Stimulated activated CD4-positive, alpha-beta T cell treated with anti-CD3 and anti-CD28 coated beads, Interleukin-1b, Interleukin-23, amount 100 ng/mL, for 1 hour (primary cell): ENCODE results near the gene TNNI2.

Experiments
- DNase-seq, 2 donors: peaks; one replicate each; pipeline ENCODE4 v3.0.0-alpha.2; 2020; ENCODE audit warnings: low read depth in 2 of 2

The TNNI2 gene

DNA sequence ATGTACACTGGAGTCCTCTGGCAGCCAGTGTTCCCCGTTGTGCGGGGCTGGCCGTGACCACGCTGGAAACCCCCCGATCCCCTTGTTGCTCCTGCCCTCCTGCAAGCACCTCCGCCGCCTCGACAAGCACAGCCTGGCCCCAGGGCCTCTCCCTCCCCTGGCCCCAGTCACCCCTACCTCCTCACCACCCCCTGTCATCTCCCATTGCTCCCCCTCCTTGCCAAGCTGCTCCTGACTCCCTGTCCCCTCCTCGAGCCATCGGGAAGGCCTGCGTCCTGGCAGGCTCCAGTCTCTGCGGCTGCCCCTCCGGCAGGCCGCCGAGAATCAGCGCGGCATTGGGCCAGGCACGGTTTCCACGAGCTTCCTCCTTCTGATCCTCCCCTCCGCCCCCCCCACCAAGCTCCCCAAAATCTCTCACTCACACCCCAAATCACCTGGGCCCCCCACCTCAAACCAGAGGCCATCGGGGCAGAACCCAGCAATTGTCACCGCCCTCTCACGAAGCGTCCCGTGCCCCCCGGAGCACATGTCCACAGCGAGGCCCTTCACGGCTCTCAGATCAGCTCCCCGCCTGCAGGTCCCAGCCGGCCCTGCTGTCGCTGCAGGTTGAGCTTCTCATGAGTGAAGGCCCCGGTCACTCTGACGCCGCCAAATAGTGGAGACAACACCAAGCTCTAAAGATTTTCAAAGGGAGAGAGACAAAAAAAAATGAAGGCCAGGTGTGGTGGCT is 8.4 kb downstream of the TNNI2 start:
- no peak for DNase-seq

DNA sequence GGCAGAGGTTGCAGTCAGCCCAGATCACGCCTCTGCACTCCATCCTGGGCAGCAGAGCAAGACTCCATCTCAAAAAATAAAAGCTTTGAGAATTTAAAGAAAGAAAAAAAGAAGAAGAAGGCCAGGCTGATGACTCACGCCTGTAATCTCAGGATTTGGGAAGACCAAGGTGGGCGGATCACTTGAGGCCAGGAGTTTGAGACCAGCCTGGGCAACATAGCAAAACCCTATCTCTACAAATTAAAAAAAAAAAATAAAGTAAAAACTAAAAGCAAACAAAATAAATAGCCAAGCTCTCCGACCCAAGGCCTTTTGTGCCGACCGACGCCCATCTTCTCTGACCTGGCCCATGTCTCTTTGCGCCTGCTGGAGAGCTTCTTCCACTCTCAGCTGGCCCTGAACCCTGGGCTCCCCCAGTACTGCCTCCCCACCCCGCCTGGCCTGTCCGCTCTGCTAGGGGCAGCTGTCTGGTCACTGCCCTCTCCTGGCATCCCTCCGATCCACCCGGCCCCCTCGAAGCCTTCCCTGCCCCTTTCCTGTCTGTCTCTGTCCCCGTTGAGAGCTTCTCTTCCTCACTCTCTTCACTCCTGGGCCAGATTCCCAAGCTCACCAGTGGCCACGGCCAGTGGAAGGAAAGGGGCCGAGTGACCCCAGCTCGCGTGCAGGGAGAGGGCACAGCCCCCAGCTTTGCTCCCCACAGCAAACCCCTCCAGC is 9.3 kb downstream of the TNNI2 start:
- no peak for DNase-seq

DNA sequence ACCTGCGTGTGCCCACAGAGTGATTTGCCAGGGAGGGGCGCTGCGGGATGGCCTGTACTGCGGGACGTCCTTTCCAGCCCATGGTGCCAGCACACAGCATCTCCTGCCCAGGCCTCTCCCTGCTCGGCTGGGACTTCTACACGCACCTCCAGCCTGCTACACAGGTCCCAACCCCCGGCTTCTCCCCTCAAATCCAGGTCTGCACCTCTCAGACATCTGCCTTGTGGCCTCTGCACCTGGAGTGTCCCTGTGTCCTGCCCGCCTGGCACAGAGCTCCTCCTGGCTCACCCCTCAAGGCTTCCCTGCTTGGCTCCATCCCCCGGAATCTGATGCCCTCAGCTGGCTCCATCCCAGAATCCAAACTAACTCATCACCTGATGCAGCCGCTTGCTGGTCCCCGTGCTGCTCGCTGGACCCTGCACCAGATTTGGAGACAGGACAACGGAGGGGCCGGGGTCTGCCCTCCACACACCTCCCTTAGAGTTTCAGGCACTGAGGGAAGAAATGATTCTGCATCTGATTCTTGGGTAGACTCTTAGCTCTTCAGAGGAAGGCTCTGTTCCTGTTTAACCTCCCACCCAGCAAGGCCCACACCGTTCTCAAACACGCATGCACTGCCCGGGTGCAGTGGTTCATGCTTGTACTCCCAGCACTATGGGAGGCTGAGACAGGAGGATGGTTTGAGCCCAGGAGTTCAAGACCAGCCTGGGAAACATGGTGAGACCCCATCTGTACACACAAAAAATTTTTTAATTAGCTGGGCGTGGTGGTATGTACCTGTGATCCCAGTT is 10.1 kb downstream of the TNNI2 start:
- DNase-seq = no peak

DNA sequence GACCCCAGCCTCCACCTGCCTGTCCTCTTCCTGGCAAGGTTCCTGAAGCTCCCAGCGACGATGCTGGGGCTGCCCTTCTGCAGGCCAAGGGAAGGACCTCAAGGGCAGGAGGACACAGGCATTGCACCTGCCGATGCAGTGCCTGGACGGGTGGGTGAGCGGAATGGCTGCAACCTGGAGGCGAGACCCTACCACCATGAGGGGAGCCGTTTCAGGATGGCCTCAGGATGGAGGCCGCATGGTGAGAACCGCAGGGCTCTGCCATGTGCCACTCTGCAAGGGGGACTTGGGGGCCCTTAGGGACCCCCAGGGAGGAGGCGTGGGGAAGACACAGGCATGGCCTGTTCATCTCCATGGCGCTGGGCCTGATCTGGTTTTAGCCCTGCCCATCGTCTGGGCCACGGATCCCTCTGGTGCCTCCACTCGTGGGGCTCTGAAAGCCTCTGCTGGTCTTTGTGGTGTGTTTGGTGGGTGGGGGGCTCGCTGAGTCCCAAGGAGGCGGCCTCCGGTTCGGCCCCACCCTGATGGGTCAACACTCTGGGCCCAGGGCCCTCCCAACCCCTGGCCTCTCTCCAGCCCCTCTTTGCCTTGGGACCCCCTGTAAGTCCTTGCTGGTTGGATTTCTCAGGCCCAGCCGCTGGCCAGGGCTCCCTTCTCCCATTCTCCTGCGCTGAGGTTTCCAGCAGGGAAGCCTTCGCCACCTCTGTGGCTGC is 12.8 kb downstream of the TNNI2 start:
- DNase-seq = no peak

DNA sequence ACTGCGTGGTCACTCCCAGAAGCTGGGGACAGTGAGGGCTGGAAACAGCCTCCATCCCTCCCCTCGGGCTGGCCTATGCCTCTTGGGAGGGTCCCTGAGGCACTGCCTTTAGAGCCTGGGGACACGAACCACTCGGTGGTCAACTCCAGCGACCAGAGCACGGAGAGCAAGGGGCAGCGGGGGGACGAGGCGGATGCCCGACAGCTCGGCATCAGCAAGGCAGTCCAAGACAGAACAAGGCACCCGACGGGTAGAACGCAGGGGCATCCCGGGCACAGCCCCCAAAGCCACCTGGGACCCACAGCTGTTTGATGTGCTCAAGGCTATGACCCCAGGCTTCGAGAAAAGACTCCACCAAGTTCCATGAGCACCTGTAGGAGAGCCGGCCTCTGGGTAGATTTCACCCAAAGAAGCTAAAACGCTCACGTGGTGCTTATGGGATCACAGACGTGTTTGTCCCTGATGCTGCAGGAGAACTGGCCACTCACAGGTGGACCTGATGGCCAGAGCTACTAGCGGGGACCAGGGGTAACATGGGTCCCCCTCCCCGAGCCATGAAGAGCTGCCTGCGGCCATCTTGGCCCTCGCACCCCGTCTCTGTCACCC is 13.6 kb downstream of the TNNI2 start:
- DNase-seq = no peak

DNA sequence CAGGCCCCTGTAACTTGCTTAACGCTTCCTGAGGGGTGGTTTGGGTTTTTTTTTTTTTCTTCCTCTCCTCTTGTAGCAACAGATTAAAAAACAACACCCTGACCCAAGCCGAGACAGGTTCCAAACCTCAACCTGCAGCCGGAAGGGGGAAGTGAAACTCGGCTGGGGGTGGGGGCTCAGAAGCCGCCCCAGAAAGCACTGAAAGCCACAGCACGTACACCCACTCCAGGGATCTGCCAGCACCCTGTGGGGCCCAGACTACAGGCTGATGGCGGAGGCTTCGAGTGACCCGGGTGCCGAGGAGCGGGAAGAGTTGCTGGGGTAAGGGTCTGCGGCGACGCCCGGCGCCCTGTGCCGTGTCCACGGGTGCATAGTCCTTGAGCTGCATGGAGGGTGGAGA is 14.1 kb downstream of the TNNI2 start, which contains the start of gene LSP1:
TSS of gene LSP1 (plus strand) at position 208 of the 400 bp plus-strand sequence. CDS start at position 269, 61 bp downstream.
- peak; percentile 56 to 65 for DNase-seq

DNA sequence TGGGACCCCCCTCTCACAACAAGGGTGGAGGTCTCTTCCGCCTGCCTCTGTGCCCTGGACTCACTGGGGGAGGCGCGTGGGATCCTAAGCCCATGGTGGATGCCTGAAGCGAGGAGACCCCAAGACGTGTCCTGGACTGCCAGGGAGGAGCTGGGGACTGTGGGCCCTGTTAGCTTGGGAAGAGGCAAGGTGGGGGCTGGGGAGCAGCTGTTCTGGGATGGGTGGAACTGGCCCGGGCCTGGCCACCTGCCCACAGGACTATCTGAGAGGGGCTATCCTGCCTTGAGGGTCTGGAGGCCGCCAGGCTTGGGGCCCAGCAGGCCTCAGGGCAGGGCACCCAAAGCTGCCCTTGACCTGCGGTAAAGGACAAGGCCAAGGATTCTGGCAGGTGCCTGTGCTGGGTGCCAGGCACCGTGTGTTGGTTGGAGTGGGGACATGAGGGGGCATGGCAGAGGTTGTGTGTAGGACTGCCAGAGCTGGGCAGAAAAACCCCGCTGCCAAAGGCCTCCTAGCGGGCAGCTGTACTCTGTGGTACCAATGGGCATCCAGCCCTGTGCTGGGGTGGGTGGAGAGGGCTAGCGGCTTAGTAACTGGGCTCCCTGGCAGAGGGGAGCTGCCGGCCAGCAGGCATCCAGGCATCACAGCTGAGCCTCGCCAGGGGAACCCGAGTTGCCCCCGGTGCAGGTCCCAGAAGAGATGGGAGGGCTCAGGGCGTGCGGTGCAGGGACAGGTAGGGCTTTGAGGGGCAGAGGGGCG is 14.8 kb downstream of the TNNI2 start:
- DNase-seq = no peak

DNA sequence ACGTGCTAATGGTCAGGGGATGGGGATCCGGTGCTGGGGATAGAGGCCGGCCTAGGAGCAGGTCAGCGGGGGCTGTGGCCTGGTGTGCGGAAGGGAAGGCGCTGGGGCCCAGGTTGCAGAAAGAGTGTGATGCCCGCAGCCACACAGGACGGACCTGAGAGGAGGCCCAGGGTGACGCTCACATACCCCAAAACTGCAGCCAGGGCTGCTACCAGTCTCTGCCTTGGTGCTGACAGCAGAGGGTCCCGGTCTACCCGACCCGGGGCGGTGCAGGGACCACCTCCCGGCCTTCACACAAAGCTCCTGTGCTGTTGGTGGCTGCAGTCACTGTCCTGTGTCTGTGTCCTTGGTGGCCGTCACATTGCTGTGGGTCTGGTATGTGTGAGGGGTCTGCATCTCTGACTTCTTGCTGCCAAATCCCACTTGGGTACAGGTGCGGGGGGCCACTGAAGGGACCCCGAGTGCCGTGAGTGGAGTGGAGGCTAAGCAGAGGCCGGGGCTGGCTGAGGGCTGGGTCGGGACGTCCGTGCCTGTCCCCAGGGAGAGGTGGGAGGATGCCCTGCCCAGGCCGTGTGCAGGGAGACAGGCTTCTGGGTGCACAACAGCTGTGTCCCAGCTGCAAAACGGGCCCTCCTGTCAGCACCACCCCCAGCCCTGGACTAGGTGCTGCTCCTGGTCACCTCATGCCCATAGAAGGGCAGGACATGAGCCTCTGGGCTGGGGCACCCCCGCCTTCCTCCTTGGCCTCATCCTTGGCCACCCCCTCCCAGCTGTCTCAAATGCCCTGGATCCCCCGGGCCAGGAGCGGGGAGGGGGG is 15.6 kb downstream of the TNNI2 start:
- no peak for DNase-seq

DNA sequence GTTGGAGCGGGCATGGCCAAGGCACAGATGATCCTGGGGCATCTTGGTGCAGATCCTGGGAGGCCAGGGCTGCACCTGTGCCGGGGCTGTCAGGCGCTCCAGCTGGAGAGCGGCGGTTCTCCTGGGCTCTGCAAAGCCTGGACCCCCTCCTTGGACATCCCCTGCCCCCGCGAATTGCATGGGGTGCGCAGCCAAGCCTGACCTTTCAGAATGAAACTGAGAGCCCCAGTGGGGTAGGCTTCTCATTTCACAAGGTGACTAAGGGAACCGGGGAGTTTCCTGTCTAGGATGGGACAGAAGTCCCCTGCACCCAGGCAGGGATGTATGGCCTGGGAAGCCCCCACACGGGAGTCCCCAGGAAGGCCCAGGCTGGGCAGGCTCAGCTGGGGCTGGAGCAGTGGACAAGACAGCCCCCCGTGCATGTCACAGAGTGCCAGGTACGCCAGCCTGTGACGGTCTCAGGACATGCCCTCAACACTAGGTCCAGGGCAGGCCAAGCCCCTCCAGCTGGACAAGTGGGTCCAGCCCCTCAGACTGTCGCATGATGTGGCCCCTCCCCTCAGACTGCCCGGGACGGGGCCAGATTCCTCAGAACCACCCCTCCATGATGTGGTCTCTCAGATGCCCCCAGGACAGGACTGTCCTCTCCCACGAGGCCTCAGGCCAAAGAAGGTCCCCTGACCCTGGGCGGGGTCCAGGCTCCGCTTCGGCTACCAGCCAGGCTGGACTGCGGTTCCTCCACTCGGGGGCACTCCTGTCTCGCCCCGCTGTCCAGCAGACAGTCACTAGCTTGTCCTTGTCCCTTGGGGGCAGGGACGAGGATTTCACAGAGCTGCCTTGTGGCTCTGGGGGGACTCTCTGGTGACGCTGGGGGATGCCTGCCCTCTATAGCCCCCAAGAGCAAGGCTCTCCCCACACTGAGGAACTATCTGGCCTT is 16.4 kb downstream of the TNNI2 start:
- DNase-seq = no peak

DNA sequence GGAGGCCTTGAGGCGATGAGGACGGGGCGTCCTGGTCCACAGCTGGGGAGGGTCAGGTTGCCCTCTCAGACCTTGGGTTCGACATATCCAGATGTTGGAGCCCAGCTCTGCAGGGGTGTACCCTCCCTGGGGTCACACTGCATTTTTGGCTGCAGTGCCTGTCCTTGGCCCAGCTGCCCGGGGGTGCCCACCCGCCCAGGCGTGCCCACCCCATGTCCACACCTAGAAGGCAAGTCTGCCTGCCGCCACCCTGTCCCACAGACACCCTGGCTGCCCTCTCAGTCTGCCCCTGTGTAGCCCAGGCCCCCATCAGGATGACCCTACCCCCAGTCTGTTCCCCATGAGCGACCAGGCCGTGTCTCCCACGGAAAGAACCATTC is 17.1 kb downstream of the TNNI2 start:
- DNase-seq = no peak

DNA sequence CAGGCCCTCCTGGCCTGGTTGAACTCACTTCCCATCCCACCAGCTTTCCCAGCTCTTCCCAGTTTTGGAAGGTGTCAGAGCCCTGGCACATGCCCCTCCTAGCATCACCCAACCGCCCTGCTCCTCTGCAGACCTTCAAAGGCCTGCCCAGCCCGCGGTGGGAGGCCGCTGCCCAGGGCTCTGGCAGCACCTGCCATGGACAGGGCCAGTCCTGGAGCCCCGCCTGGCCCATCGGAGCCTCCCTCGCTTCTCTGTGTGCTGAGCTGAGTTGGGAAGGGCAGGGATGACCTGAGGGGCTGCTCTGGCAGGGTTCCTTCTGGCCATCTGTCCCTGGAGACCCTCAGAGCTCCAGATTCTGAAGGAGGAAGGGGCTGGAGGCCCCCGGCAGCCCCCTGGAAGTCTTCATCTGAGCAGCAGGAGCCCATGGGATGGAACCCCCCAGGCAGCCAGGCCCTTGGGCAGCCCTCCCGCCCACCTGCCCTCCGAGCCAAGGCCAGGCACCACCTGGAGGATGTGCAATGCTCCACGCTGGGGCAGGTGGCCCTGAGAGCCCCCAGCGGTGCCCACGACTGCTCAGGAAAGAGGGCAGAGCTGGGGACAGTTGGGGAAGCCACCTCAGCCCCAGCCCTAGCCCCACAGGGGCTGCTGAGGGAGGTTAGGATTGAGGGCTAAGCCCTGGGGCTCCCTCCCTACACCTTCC is 17.7 kb downstream of the TNNI2 start:
- DNase-seq = no peak

DNA sequence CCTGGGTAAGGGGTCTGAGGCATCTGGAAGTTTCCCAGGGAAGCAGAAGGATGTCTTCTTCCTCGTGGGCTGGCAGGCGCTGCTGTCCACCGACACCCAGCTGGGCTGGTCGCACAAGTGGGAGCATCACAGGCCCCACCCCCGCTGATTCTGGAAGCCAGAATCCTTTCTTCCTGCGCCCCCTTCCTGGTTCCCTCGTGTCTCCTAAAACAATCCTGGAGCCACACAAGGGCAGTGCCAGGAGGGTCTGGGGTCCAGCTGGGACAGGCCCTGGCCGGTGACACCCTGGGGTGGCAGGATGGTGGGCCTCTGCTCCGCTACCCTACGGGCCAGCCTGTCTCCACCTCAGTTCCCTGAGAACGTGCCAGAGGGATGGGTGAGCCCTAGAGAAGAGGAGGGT is 18.3 kb downstream of the TNNI2 start:
- no peak for DNase-seq

DNA sequence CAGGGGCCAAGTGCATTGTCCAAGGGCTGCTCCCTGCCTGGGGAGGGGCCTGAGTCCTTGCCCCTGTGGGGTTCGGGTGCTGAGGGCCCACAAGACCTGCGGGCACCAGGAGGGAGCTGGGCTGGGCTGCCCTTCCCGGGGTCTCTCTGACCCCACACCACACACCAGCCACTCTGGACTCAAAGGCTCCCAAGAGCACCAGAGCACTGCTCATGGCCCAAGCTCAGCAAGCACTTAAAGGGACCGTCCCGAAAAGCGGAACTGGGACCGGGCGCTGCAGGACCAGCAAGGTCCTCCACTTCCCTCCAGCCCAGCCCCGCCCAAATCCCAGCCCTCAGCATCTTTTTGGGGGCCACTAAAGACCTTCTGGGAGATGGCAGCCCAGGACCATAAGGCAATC is 19.4 kb downstream of the TNNI2 start:
- no peak for DNase-seq

DNA sequence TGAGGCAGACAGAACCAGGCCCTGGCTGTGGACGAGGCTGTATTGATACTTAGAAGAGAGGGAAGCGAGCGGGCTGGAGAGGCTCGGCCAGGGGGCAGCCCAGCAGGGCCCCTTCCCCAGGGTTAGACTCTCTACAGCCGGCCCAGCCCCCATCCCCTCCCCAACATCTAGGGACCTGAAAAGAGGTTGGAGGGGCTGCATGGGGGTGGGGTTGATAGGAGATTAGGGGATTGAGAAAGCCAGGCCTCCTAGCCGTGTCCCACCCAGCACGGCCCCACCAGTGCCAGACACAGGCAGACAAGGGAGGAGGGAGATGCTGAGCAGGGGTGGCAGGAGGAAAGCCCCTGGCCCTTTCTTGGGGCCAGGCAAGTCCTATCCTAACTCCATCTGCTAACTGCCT is 19.8 kb downstream of the TNNI2 start:
- DNase-seq = no peak

DNA sequence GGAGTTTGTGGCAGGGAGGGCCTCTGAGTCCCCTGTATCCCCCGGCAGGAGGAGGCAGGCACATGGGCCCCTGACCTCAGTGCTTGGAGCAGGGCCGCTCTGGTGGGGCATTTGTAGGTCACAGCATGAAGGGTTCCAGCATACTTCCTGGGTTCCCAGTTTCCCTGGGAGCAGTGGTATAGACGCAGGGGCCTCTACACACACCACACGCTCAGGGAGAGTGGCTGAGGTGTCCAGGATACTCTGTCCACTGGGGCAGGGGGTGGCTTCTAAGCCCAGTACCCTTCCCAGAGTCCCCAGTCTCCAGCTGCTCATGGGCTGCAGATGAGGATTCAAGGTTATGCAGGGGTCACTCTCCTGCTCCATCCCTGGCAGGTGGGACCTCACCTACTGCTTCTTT is 20.2 kb downstream of the TNNI2 start:
- DNase-seq = no peak

DNA sequence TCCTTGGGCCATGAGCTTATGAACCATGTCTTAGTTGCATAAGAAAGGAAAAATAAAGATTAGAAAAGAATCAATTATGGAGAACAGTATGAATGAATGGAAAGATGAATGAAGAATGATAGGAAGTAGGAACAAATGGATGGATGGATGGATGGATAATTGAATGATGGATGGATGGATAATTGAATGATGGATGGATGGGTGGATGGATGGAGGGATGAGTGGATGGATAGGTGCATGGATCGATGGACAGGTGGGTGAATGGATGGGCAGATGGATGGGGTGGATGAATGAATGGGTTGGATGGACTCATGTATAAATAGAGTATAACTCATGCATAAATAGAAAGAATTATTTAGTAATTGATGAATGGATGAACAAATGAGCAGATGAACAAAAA is 21.3 kb downstream of the TNNI2 start:
- DNase-seq = no peak

DNA sequence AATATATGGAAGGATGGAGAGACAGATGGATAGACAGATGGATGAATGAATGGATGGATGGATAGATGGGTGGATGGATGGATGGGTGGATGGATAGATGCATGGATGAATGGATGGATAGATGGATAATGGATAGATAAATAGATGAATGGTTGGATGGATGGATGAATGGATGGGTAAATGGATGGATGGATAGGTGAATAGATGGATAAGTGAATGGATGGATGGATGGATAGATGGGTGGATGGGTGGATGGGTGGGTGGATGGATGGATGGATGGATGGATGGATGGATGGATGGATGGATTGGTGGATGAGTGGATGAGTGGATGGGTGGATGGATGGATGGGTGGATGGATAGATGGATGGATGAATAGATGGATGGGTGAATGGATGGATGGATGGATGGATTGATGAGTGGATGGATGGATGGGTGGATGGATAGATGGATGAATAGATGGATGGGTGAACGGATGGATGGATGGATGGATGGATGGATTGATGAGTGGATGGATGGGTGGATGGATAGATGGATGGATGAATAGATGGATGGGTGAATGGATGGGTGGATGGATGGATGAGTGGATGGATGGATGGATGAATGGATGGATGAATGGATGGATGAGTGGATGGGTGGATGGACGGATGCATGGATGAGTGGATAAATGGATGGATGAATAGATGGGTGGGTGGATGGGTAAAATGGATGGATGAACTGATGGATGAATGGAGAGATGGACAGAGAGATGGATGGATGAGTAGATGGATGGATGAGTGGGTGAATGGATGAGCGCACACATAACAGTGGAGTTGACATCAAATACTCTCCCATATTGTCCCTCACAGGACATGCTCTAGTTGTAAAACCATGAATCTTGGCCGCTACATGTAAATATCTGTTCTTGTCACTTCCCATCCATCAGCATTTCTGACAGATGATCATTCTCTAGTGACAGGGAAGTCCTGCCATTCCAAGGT is 22.9 kb downstream of the TNNI2 start:
- no peak for DNase-seq
